Measurements from ENCODE around the gene ASPM. TPM values are rescaled to one million over a fixed set of nuclear protein-coding genes. Genes with fewer than 3 reads are reported as not detected.

Gene ASPM
- total RNA-seq, 1 donor, result 43.6 TPM

- DNase-seq (ENCODE audit: low read depth), result no peak
- TF ChIP-seq CTCF (IDR thresholded peaks at IDR 0.05; ENCODE audit: insufficient read depth, low read depth, low read length), result no peak
- no peak overlapping the region for H3K4me3 ChIP-seq (ENCODE audit: low read depth, low read length)
Observed at GRCh38 chr1:197076585-197076984, 69.9 kb downstream of the ASPM start.

- no peak for TF ChIP-seq CTCF (IDR thresholded peaks at IDR 0.05; ENCODE audit: insufficient read depth, low read depth, low read length)
- DNase-seq (ENCODE audit: low read depth), result no peak
Observed at GRCh38 chr1:197073978-197074377, 72.5 kb downstream of the ASPM start.

DNA sequence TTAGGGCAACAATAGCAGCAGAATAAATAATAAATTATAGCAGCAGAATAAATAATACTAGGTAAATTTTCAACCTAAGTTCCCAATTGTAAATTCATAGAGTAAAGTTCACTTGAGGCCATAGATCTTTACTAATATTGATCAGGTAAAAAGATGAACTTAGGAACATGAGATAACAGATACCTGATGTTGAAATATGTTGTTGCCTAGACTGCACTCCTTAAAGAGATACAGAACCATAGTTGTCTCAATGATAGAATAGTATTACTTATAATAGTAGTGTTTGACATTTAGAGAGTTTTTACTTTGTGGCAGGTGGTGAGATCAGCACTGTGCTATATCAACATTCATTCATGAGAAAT is 79.0 kb downstream of the ASPM start:
- TF ChIP-seq CTCF (IDR thresholded peaks at IDR 0.05; ENCODE audit: insufficient read depth, low read depth, low read length), result no peak
- H3K4me3 ChIP-seq (ENCODE audit: low read depth, low read length), result no peak overlapping the region
- no peak for DNase-seq (ENCODE audit: low read depth)

More at GRCh38 chr1:197073978-197074377, 72.5 kb downstream of the ASPM start:
- no peak overlapping the region for H3K4me3 ChIP-seq (ENCODE audit: low read depth, low read length)

DNA sequence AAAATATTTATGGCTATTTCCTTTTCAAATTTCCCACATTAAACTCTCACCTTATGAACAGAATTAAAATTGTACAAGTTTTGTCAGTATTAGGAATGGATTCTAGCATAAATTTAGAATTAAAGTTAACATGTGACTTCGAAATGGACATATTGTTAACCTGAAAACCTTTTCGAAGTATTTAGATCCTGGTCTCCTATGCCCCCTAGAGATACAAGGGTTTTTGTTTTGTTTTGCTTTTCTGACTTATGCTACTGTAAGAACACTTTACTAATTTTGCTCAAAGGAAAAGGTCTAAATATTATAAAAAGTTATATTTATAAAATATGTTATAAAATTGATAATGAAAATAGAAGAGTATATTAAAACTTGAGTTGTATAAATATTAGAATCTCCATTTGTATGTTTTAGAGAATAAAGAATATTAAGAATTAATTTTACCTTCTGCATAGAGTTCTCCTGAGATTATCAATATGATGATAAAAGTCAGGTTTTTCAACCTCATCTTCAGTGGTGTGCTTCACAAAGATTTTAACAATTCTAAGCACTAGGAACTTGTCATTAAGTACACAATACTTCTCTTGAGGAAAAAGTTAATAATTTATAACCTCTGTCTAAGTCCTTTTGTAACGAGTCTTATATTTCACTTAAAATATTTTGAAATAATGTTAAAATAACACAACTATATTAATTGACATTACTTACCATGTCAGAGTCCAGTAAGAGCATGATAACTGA is 79.6 kb downstream of the ASPM start, which contains the start of gene F13B:
TSS of gene F13B (minus strand) at position 542 of the 738 bp plus-strand sequence. CDS start at position 505, 37 bp downstream.
- no peak for TF ChIP-seq CTCF (IDR thresholded peaks at IDR 0.05; ENCODE audit: insufficient read depth, low read depth, low read length)
- no peak within 1 kb of the TSS for H3K4me3 ChIP-seq (ENCODE audit: low read depth, low read length)
- no peak for DNase-seq (ENCODE audit: low read depth)

DNA sequence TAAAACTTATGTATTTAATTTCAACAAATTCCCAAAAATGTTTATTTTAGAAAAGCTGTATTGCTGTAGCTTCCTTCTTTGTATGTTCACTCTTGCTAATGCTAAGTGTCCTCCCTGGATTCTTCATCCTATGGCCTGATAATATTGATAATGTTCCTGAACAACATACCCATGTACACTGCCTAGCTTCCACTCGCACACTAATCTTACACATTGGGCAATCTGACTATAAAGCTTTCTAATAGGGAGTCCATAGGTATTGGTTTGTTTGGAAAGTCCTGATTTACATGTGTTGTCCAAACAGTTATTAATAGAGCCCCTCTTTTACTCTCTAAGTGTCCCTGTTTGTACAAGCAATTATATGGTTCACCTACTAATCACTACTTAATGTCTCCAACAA is 80.2 kb downstream of the ASPM start:
- no peak for DNase-seq (ENCODE audit: low read depth)
- no peak for TF ChIP-seq CTCF (IDR thresholded peaks at IDR 0.05; ENCODE audit: insufficient read depth, low read depth, low read length)

GRCh38 chr1:197065559-197065958 is 80.9 kb downstream of the ASPM start:
- H3K4me3 ChIP-seq (ENCODE audit: low read depth, low read length), result no peak overlapping the region
- no peak for TF ChIP-seq CTCF (IDR thresholded peaks at IDR 0.05; ENCODE audit: insufficient read depth, low read depth, low read length)
- DNase-seq (ENCODE audit: low read depth), result peak; percentile 16

More for the DNA sequence above, 80.2 kb downstream of the ASPM start:
- no peak overlapping the region for H3K4me3 ChIP-seq (ENCODE audit: low read depth, low read length)

DNA sequence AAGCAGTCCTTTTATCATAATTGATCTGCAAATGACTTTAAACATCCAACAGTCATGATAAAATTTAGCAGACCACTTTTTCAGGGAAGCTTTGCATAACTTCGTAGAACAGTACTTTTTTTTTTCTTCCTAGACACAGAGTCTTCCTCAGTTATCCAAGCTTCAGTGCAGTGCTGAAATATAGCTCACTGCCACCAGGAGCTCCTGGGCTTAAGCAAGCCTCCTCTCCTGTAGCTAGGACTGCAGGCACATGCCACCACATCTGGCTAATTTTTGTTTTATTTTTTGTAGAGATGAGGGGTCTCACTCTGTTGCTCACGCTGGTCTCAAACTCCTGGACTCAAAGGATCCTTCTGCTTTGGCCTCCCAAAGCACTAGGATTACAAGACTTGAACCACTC is 83.3 kb downstream of the ASPM start:
- DNase-seq (ENCODE audit: low read depth), result no peak
- no peak overlapping the region for H3K4me3 ChIP-seq (ENCODE audit: low read depth, low read length)
- TF ChIP-seq CTCF (IDR thresholded peaks at IDR 0.05; ENCODE audit: insufficient read depth, low read depth, low read length), result no peak
